ENCODE measurements around the gene FBXO46. TPM values are rescaled to one million over a fixed set of nuclear protein-coding genes. Genes with fewer than 3 reads are reported as not detected.

Gene FBXO46
- total RNA-seq, 2 experiments from 2014 or later = 27.5 to 32.2 TPM

GRCh38 chr19:45767881-45768654 is 37.4 kb upstream of the FBXO46 start:
- peak overlapping the region; percentile 100 for H3K4me2 ChIP-seq (ENCODE audit: low read length)
- DNase-seq (ENCODE audit: low spot score) = peak; percentile 21
- H3K36me3 ChIP-seq (ENCODE audit: insufficient read depth, low read length) = no peaks in the 10 kb centered on the region
- CTCF ChIA-PET (ENCODE audit: unreplicated experiment) = no interaction called here
- intact Hi-C loops (cut with micrococcal nuclease; ENCODE audit: unreplicated experiment) = no loop called here
- no peaks in the 10 kb centered on the region for H3K79me2 ChIP-seq (ENCODE audit: insufficient read depth, low read depth, low read length)
- H3K4me1 ChIP-seq (ENCODE audit: insufficient read depth, low read length, poor library complexity, severe bottlenecking) = peaks cover 26% of the 10 kb centered on the region
- H4K20me1 ChIP-seq (ENCODE audit: insufficient read depth, low read length) = no peaks in the 10 kb centered on the region
- TF ChIP-seq EZH2phosphoT487 (IDR thresholded peaks at IDR 0.05; ENCODE audit: borderline replicate concordance, low read depth, low read length) (no peak), CTCF (conservative IDR thresholded peaks at IDR 0.05; ENCODE audit: low read length) (no peak)
- no TSS peak for BruUV-seq (replicated peaks)
- peak overlapping the region; percentile 93 for H3K4me3 ChIP-seq (ENCODE audit: low read depth, low read length, poor library complexity, severe bottlenecking)
- POLR2A ChIA-PET = no interaction called here
- H2AFZ ChIP-seq (ENCODE audit: low read length) = peak overlapping the region; percentile 87
- H3K9me2 ChIP-seq (ENCODE audit: insufficient read depth, low read length) = no peaks in the 10 kb centered on the region
- H3K27ac ChIP-seq (ENCODE audit: low read depth, low read length, poor library complexity, severe bottlenecking) = no peak overlapping the region
- H3K9me3 ChIP-seq (ENCODE audit: low read length) = no peaks in the 10 kb centered on the region

- Histone ChIP-seq H3K79me2 (ENCODE audit: insufficient read depth, low read depth, low read length) (no peaks in the 10 kb centered on the region), H3K36me3 (ENCODE audit: insufficient read depth, low read length) (no peaks in the 10 kb centered on the region), H3K9me2 (ENCODE audit: insufficient read depth, low read length) (no peaks in the 10 kb centered on the region), H3K4me3 (ENCODE audit: low read depth, low read length, poor library complexity, severe bottlenecking) (no peak overlapping the region), H3K4me1 (ENCODE audit: insufficient read depth, low read length, poor library complexity, severe bottlenecking) (peaks cover 20% of the 10 kb centered on the region), H3K27ac (ENCODE audit: low read depth, low read length, poor library complexity, severe bottlenecking) (no peak overlapping the region), H3K9me3 (ENCODE audit: low read length) (no peaks in the 10 kb centered on the region), H3K4me2 (ENCODE audit: low read length) (peak overlapping the region; percentile 100; the same call in 1 of the 2 replicates), H4K20me1 (ENCODE audit: insufficient read depth, low read length) (no peaks in the 10 kb centered on the region), H2AFZ (ENCODE audit: low read length) (no peak overlapping the region)
- POLR2A ChIA-PET = no interaction called here
- BruUV-seq (replicated peaks) = no TSS peak
- CTCF ChIA-PET (ENCODE audit: unreplicated experiment) = no interaction called here
- intact Hi-C loops (cut with micrococcal nuclease; ENCODE audit: unreplicated experiment) = no loop called here
- TF ChIP-seq CTCF (conservative IDR thresholded peaks at IDR 0.05; ENCODE audit: low read length) (no peak), EZH2phosphoT487 (IDR thresholded peaks at IDR 0.05; ENCODE audit: borderline replicate concordance, low read depth, low read length) (no peak)
- no peak for DNase-seq (ENCODE audit: low spot score)
These were observed 36.7 kb upstream of the FBXO46 start for GRCh38 chr19:45767410-45767880.

GRCh38 chr19:45766869-45767346 is 36.2 kb upstream of the FBXO46 start:
- H3K9me2 ChIP-seq (ENCODE audit: insufficient read depth, low read length) = no peaks in the 10 kb centered on the region
- ChIA-PET CTCF (ENCODE audit: unreplicated experiment) (no interaction called here), POLR2A (no interaction called here)
- H3K4me3 ChIP-seq (ENCODE audit: low read depth, low read length, poor library complexity, severe bottlenecking) = no peak overlapping the region
- no peak overlapping the region for H3K27ac ChIP-seq (ENCODE audit: low read depth, low read length, poor library complexity, severe bottlenecking)
- H3K9me3 ChIP-seq (ENCODE audit: low read length) = no peaks in the 10 kb centered on the region
- no peak overlapping the region for H2AFZ ChIP-seq (ENCODE audit: low read length)
- BruUV-seq (replicated peaks) = no TSS peak
- H3K4me2 ChIP-seq (ENCODE audit: low read length) = no peak overlapping the region
- DNase-seq (ENCODE audit: low spot score) = no peak
- no peaks in the 10 kb centered on the region for H3K36me3 ChIP-seq (ENCODE audit: insufficient read depth, low read length)
- intact Hi-C loops (cut with micrococcal nuclease; ENCODE audit: unreplicated experiment) = no loop called here
- TF ChIP-seq EZH2phosphoT487 (IDR thresholded peaks at IDR 0.05; ENCODE audit: borderline replicate concordance, low read depth, low read length) = no peak
- TF ChIP-seq CTCF (conservative IDR thresholded peaks at IDR 0.05; ENCODE audit: low read length) = no peak
- H4K20me1 ChIP-seq (ENCODE audit: insufficient read depth, low read length) = no peaks in the 10 kb centered on the region
- H3K4me1 ChIP-seq (ENCODE audit: insufficient read depth, low read length, poor library complexity, severe bottlenecking) = peaks cover 18% of the 10 kb centered on the region
- H3K79me2 ChIP-seq (ENCODE audit: insufficient read depth, low read depth, low read length) = no peaks in the 10 kb centered on the region
